Myocyte (in vitro differentiated cells): ENCODE measurements around the gene S100PBP. TPM values are rescaled to one million over a fixed set of nuclear protein-coding genes. Genes with fewer than 3 reads are reported as not detected.
"Not testable (repeated sequence)": the region's sequence is repeated elsewhere in the genome, so short reads cannot be mapped to it uniquely, and the experiment has no call there.

Experiments
- DNase-seq: peaks from one replicate; pipeline ENCODE4 v3.0.0-alpha.2; 2012; ENCODE audit warnings: low read depth
- total RNA-seq: library from RNA; depleted of rRNA; stranded (reverse); fragments of >200 nt; gene quantifications from 2 replicates; pipeline ENCODE4 v1.2.3, GENCODE V29; 2014

Gene S100PBP
- total RNA-seq, 1 donor from 2014 or later: 27.9 TPM

DNA sequence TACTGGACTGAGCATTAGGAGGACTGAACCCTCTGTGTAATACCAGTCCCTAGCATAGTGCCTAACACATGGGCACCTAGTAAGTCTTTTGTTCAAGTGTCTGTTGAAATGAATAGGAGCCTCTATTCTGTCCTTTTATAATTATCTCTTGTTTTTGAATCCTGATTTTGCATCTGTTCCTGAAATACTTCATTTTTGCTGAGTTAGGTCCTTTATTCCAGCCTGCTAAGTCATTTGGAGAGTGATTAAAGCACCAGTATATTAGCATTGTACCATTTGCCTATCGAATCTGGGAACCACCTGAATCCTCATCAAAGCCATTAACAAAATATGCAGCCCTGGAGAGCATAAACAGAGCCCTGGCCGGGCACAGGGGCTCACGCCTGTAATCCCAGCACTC is 32.6 kb upstream of the S100PBP start:
- DNase-seq: no peak

DNA sequence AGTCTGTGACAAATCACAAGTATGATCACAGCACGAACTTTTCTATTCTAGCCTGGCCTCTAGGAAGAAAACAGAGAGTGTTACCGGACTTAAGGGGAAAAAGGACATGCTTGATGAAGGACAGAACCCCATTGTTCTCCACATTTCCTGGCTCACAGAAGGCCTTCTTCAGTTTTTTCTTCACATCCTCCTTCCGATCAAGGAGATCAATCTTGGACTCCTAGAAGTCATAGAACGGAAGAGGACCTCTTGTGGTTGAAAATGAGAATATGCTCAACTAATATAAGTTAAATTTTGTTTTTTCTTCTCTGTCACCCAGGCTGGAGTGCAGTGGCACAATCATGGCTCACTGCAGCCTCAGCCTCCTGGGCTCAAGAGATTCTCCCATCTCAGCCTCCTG is 30.6 kb upstream of the S100PBP start:
- no peak for DNase-seq

DNA sequence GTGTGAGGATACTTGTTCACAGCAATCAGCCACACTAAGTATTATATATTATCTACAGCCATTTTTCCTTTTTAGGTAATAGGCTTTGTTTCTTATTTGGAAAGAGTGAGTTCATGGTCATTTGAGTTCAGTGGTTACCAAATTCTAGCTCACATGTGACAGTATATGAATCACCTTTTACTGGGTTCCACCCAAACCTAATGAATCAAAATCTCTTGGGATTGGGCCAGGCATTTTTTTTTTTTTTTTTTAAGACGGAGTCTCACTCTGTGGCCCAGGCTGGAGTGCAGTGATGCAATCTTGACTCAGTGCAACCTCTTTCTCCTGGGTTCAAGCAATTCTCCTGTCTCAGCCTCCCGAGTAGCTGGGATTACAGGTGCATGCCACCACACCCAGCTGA is 28.1 kb upstream of the S100PBP start:
- peak; percentile 46 for DNase-seq

DNA sequence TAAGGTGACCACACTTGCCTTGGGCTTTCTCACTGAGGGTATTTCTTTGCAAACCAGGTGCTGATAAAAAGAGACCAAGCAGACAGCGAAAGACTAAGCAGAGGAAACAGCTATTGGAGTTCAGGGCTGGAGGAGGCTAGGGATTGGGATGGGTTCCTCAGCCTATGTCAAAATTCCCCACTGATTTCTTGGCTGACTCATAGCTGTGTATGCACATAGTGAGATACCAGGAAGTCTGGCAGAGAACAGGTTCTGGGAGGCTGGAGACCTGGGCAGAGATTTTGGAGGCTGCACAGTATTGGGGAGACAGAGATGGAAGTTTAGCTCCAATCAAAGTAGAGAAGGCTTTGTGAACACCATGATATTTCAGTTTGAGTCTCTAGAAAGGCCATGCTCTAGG is 25.6 kb upstream of the S100PBP start:
- DNase-seq: no peak

DNA sequence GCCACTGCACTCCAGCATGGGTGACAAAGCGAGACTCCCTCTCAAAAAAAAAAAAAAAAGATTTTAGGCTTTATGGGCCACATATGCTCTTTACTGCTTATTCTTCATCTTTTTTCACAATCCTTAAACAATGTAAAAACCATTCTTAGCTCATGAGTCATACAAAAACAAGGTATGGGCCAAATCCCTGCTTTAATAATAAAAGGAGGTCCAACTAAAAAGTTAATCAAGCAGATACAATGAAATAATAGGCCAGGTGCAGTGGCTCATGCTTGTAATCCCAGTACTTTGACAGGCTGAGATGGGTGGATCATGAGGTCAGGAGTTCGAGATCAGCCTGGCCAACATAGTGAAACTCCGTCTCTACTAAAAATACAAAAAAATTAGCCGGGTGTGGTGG is 21.7 kb upstream of the S100PBP start:
- DNase-seq: not testable (repeated sequence)

DNA sequence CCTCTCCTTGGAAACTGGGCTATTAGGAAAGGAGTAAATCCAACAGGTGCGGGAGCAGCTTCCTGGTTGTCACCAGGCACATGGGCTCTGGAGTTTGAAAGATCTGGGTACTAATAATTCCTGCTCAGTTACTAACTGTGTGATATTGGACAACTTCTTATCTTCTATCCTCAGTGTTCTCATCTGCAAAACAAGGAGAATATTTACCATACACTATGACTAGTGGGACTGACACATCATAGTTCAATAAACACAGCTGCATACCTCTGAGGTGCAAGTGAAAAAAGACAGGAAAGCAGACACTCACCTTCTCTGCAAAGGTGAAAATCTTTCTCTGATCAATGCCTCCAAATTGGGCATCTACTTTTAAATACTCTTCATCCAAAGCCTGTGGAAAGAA is 20.0 kb upstream of the S100PBP start:
- DNase-seq: peak; percentile 47

DNA sequence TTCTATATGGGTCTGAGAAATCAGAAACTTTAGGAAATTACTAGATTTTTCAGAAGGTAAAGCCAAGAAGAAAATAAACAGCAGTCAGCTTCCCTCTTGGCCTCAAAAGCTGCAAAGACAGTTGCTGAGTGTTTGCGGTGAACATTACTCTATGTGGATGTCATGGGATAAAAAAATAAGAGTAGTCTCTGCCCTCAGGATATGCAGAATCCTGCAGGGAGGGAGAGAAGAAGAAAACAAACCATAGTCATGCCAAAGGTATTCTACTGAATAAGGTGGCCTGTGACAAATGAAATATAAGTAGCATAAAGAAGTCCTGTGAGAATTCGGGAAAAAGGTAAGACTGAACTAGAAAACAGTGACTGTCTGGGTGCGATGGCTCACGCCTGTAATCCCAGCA is 19.3 kb upstream of the S100PBP start:
- peak; percentile 64 for DNase-seq

DNA sequence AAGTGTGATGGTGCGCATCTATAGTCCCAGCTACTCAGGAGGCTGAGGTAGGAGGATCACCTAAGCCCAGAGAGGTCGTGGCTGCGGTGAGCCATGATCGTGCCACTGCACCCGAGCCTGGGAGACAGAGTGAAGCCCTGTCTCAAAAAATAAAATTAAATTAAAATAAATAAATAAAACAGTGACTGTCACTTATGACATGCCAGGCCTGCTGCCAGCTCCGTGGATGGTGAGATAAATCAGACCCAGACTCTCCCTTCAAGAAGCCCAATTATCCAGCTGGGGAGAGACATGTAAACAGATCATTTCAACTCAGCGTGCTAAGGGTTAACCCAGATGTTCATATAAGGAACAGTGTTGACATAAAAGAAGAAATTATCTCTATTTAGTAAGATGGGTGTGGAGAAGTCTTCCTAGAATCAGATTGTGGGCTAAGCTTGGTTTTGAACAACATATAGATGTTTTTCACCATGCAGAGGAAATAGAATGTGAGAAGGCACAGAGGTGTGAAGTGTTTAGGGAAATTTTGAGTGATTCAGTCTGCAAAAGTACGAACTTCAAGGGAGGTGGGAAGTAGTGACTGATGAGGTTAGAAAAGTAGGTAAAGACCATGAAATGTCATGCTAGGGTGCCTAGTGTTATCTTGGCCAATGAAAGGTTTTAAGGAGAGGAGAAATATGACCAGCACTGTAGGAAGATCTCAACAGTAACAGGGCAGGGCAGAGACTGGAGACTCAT is 18.6 kb upstream of the S100PBP start:
- no peak for DNase-seq

DNA sequence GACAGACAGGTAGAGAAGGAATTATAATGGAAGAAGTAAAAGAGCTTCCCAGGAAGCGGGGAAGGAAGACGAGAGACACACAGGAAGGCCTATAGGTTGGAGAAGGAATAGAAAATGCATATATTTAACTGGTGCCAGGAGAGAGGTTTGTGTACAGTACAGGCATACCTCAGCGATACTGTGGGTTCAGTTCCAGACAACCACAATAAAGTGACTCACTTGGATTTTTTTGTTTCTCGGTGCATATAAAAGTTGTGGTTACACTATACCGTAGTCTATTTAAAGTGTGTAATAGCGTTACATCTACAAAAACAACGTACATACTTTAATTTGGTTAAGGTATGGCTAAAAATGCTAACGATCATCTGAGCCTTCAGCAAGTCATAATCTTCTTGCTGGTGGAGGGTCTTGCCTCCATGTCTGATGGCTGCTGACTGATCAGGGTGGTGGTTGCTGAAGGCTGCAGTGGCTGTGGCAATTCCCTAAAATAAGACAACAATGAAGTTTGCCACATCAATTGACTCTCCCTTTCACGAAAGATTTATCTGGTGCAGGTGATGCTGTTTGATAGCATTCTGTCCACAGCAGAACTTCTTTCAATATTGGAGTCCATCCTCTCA is 16.2 kb upstream of the S100PBP start:
- no peak for DNase-seq

DNA sequence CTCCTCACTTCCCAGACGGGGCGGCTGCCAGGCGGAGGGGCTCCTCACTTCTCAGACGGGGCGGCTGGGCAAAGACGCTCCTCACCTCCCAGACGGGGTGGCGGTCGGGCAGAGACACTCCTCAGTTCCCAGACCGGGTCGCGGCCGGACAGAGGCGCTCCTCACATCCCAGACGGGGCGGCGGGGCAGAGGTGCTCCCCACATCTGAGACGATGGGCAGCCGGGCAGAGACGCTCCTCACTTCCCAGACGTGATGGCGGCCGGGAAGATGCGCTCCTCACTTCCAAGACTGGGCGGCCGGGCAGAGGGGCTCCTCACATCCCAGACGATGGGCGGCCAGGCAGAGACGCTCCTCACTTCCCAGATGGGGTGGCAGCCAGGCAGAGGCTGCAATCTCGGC is 13.0 kb upstream of the S100PBP start:
- DNase-seq: not testable (repeated sequence)

DNA sequence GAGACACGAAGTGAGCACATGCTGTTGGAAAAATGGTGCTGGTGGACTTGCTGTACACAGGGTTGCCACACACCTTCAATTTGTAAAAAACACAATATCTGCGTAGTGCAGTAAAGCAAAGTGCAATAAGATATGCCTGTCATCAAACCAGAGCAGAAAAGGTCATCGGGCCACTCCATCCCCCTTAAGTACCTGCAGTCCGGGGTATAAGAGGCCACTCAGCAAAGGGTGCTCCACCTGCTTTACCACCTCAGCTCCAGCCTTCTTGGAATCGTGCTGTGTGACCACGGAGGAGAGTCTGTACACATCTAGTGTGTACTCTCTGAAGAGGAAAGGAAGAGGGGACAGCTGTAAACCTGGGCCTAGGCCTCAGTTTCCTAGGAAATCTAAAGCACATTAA is 11.2 kb upstream of the S100PBP start:
- no peak for DNase-seq

DNA sequence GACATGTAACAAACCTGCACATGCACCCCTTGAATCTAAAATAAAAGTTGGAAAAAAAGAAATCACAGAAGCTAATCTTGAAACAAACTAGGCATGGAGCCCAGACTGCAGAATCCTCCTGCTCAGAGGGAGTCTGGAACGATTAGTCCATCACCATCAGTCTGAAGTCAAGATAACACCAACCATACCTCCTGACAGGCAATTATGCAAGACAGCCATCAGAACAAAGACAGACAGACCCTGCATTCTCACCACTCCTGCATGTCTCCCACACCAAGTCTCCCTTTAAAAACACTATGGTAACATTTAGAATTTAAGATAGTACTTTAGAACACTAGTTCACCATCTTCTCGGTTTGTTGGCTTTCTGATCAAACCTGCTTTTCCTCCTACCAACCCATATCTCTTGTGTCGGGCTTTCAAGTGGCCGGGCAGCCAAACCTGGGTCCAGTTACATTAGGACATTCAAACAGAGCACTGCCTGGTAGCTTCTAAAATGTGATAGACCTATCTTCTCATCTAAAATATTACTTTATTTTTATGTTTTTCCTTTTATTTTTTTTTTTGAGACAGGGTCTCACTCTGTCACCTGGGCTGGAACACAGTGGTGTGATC is 10.4 kb upstream of the S100PBP start:
- DNase-seq: no peak

DNA sequence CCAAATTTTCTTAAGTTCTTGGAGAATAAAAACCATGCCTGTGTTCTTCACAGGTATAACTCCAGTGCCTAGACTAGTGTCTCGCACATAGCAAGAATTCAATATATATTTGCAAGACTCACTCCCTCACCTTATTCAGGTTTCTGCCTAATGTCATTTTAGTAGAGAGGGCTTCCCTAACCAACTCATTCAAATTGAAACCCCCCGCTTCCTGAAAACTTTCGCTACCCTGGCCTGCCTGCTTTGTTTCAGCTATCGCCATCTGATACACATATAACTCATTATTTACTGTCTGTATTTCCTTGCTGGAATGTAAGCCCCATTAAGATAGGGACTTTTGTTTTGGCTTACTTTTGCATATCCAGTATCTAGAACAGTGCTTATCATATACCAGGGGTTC is 8.9 kb upstream of the S100PBP start:
- DNase-seq: no peak

DNA sequence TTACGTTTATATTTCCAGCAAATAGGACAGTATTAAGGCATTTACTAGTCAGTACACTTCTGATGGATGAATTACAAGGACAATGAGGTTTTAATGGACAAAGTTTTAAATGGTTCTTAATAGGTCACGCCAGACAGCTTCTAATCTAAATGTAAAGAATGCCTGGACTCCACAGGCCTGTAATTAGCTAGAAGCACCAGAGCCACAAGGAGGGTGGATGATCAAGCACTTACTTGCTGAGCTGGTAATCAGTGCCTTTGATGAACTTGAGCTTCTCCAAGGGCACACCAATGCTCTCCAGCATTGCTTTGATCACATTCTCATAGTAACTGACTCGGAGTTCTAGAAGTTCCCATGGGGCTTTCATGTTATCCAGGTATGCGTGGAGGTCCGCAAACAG is 7.1 kb upstream of the S100PBP start:
- no peak for DNase-seq

DNA sequence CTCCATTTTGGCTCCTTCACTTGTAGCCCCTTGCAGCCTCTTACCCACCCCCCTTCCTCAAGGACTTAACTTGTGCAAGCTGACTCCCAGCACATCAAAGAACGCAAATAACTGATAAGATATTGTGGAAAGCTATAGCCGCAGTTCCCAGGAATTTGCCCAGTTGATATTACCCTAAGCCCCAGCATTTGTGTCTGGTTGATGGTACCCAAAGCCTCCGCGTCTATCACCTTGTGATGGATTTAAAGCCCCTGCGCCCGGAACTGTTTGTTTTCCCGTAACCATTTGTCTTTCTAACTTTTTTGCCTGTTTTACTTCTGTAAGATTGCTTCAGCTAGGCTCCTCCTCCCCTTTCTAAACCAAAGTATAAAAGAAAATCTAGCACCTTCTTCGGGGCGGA is 6.2 kb upstream of the S100PBP start:
- no peak for DNase-seq

DNA sequence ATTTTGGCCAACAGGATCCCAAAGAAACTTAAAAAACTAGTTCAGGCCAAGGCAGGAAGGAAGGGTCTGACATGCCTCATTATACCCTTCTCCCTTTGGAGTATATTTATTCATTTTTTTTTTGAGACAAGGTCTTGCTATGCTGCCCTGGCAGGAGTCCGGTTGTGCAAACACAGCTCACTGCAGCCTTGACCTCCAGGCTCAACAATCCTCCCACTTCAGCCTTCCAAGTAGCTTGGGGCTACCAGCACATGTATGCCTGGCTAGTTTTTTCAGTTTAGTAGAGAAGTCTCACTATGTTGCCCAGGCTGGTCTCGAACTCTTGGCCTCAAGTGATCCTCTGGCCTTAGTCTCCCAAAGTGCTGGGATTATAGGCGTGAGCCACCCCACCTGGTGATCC is 5.5 kb upstream of the S100PBP start:
- no peak for DNase-seq

DNA sequence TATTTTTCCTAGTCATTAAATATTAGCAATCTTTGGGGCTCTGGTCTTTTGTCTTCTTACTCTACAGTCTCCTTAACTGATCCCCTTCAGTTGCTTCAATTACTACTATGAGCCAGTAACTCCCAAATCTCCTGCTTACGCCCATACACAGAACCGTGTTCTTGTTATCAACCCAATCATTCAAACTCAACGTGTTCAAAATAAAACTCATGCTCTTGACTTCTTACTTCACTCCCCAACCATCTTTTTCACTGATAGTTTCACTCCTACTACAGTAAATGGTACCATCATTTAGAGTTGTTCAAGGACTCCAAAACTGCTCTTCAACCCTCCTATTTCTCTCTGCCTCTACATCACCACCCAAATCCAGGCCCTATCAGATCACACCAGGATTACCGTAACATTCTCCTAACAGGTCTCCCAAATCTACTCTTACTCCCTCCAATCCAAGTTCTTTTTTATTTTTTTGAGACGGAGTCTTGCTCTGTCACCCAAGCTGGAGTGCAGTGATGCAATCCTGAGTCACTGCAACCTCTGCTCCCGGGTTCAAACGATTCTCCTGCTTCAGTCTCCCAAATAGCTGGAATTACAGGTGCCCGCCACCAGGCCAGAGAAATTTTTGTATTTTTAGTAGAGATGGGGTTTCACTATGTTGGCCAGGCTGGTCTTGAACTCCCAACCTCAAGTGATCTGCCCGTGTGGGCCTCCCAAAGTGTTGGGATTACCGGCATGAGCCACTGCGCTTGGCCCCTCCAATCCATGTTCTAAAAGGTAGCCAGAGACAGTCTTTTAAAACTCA is 3.3 kb upstream of the S100PBP start:
- no peak for DNase-seq

DNA sequence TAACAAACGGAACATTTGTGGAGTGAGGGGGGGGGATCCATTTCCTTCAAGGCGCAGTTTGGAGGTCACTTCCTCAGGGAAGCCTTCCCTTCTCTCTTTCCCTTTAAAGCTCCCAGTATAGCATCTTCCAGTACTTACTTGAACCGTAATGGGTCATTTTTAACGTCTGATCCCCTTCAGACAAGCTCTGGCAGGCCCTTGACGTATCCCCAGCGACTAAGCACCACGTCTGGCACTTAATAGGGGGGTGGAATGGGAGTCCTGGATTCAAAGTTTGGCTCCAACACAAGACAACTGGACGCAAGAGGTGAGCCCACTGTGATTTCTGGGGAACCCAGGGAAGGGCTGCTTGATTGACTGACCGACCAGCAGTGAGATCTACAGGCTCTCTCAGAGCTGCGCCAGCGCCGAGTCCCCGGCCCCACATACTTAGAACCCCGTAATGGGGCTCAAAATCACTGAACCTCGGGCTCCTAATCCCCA is 736 bp upstream of the S100PBP start:
- peak; percentile 54 for DNase-seq

DNA sequence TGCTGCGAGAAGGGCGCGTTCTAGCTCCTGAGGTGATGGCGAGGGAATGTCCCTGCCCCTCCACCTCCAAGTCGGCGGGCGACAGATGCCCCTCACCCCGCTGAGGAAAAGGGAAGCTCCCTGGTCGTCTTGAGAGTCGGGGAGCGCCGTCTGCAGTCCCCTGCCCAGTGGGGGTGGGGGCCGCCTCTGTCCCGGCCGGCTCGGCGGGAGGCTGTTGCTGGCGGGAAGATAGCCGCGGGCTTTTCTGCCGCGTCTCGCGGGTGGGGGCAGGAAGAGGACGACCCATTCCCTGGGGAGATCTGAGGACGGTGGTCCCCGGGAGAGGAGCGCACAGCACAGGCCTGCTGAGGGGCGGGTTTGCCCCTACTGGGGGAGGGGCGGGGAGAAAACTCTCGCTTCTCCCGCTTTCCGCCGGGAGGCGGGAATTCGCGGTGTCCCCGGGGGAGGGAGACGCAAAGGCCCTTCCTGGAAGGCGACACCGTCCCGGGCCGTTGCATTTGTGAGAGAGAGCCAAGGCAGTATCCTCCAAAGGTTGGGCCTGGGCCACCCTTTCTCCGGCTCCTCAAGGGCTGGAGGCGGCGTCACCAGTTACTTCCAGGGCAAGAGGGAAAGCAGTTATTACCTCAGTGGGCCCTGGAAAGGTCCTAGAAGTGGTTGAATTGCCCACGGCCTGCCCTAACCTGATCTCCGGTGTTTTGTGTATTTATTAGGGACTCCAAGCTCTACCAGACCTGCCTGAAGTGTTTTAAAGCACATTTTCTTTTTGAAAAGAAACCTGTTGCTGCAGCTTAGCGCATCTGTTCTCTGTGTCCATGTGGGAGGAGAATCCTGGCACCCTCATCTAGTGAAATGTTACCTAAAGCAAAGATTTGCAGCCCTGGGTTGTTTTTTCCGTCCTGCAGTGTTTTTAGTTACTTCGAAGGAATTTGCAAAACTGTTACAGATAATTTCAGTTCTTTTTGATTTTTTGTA is 648 bp downstream of the S100PBP start:
- peak; percentile 60 for DNase-seq

DNA sequence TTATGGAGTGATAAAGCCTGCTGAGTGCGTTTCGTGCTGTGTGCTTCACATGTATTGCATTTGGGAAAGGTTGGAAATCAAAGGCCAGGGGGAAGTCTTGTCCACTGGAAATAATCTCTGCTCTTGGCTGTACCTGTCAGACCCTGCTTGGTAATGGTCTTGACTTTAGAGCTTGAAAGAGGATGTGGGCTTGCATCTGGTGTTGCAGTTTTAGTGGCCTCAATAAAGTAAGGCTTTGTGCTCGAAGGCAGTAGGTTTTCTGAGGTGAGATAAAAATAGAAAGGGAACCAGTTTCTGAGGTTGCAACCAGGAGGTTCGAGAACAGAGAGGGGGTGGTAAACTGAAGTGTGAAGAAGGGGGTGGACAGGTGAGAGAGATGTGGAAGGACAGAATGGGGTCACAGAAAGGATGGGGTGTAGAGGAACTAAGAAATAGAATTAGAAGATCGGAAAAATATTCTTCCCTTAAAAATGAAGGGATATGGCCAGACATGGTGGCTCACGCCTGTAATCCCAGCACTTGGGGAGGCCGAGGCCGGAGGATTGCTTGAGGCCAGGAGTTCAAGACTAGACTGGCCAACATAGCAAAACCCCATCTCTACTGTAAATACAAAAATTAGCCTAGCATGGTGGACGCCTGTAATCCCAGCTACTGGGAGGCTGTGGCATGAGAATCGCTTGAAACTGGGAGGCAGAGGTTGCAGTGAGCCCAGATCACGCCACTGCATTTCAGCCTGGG is 1.5 kb downstream of the S100PBP start:
- no peak for DNase-seq
